Colonic mucosa (tissue), 4 donors: ENCODE results near the gene FHL2. TPM values are rescaled to one million over a fixed set of nuclear protein-coding genes. Genes with fewer than 3 reads are reported as not detected.

Experiments
- DNase-seq: peaks from one replicate; pipeline ENCODE4 v3.0.0-alpha.2; 2020
- H3K27ac ChIP-seq: fragments of 200-600 bp; one replicate; pipeline ENCODE4 v1.8.0; 2021
- H3K27me3 ChIP-seq: fragments of 200-600 bp; one replicate; pipeline ENCODE4 v1.8.0; 2021
- H3K36me3 ChIP-seq: fragments of 200-600 bp; one replicate; pipeline ENCODE4 v1.8.0; 2021
- H3K4me1 ChIP-seq: fragments of 200-600 bp; one replicate; pipeline ENCODE4 v1.8.0; 2021; ENCODE audit warnings: mild to moderate bottlenecking
- H3K4me3 ChIP-seq: fragments of 200-600 bp; one replicate; pipeline ENCODE4 v1.8.0; 2021
- H3K9ac ChIP-seq, 2 donors: one replicate each; pipeline ENCODE4 v1.7.0; 2013; ENCODE audit warnings: control low read depth in 2 of 2, low read depth in 2 of 2, low read length in 2 of 2
- H3K9me3 ChIP-seq: fragments of 200-600 bp; one replicate; pipeline ENCODE4 v1.8.0; 2021
- intact Hi-C: fragments of 100-400 bp; cut with DNase I; formaldehyde crosslinking; loops from one replicate; pipeline ENCODE4 v1.14.1; 2022
- total RNA-seq, 2 donors: library from RNA; stranded (reverse); fragmentation: NEBNext Ultra II Directional in 1 of 2; extraction: Animal tissue kit (Norgen Biotek cat#: 25700) in 1 of 2; gene quantifications; one replicate each; pipeline ENCODE4 v1.2.1, GENCODE V29; 2021
- TF ChIP-seq, protein P1 (sequence below): fragments of 200-600 bp; IDR thresholded peaks from one replicate; pipeline ENCODE4 v1.8.0; 2022; ENCODE audit warnings: antibody characterized with exemption, mild to moderate bottlenecking
- donor health status: healthy.
- donor health status: DM: no; HTN: no; CAD: no.
- donor health status: DM: no; HTN: no; CAD: no.

FHL2 gene
- total RNA-seq, 2 donors from 2014 or later: 103 to 212 TPM

DNA sequence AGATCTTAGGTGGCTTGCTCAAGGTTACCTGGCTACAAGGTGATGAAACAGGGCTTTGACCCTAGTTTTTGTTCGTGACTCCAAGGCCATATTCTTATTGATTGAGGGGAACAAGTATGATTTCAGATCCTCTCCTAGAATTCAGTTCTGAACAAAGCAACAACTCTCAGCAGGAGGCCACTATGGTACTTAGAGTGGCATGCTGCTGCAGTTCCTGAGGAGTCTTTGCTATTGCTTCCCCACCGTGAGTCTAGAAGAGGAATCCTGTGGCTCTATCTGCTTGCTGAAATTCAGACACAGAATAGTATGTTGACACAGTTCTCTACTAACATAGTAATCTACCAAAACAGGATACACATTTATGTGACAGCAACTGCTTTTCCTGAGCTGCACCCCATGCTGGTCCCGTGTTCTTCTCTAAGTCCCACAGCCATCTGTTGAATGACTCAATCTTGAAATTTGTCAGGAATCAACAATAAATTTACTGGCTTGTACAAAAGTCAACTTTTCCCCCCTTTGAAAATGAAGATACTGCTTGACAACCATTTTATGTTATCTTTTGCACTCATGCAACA is 73.4 kb downstream of the FHL2 start:
- TF ChIP-seq, protein P1, sequence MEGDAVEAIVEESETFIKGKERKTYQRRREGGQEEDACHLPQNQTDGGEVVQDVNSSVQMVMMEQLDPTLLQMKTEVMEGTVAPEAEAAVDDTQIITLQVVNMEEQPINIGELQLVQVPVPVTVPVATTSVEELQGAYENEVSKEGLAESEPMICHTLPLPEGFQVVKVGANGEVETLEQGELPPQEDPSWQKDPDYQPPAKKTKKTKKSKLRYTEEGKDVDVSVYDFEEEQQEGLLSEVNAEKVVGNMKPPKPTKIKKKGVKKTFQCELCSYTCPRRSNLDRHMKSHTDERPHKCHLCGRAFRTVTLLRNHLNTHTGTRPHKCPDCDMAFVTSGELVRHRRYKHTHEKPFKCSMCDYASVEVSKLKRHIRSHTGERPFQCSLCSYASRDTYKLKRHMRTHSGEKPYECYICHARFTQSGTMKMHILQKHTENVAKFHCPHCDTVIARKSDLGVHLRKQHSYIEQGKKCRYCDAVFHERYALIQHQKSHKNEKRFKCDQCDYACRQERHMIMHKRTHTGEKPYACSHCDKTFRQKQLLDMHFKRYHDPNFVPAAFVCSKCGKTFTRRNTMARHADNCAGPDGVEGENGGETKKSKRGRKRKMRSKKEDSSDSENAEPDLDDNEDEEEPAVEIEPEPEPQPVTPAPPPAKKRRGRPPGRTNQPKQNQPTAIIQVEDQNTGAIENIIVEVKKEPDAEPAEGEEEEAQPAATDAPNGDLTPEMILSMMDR: no peak
- Histone ChIP-seq H3K36me3 (no peaks in the 10 kb centered on the region), H3K27ac (no peak overlapping the region), H3K27me3 (no peaks in the 10 kb centered on the region), H3K4me3 (no peak overlapping the region), H3K9me3 (no peaks in the 10 kb centered on the region), H3K4me1 (peaks cover 11% of the 10 kb centered on the region), H3K9ac (no peak overlapping the region)
- no peak for DNase-seq
- intact Hi-C loops: no loop called here

DNA sequence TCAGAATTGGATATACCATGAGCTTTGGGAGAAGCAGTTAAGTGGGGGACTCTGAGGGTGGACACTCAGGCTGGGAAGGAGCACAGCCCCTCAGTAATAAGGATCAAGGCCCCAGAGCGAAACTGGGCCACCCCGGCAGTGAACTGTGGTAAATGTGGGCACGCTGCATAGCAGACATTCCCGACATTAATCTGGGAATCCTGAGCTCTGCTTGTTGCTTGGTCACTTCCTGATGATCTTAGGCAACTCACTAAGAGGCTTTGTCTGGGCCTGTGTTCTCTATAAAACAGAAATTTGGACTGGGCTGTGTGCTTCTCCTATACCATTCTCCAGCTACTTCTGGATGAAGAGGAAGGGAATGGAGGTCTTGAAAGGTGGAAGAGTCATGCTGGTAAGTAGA is 74.1 kb downstream of the FHL2 start:
- H3K27ac ChIP-seq: no peak overlapping the region
- H3K4me1 ChIP-seq: peaks cover 8% of the 10 kb centered on the region
- no peak for DNase-seq
- no peaks in the 10 kb centered on the region for H3K9me3 ChIP-seq
- no peaks in the 10 kb centered on the region for H3K27me3 ChIP-seq
- H3K4me3 ChIP-seq: no peak overlapping the region
- H3K36me3 ChIP-seq: no peaks in the 10 kb centered on the region
- no peak overlapping the region for H3K9ac ChIP-seq
- TF ChIP-seq, protein P1: no peak
- intact Hi-C loops: no loop called here

GRCh38 chr2:105324101-105324500 is 74.8 kb downstream of the FHL2 start:
- no peaks in the 10 kb centered on the region for H3K9me3 ChIP-seq
- no peak overlapping the region for H3K4me3 ChIP-seq
- peaks cover 8% of the 10 kb centered on the region for H3K4me1 ChIP-seq
- H3K9ac ChIP-seq: no peak overlapping the region
- H3K27ac ChIP-seq: no peak overlapping the region
- H3K27me3 ChIP-seq: no peaks in the 10 kb centered on the region
- no peaks in the 10 kb centered on the region for H3K36me3 ChIP-seq
- DNase-seq: no peak
- TF ChIP-seq, protein P1: no peak
- intact Hi-C loops: no loop called here

DNA sequence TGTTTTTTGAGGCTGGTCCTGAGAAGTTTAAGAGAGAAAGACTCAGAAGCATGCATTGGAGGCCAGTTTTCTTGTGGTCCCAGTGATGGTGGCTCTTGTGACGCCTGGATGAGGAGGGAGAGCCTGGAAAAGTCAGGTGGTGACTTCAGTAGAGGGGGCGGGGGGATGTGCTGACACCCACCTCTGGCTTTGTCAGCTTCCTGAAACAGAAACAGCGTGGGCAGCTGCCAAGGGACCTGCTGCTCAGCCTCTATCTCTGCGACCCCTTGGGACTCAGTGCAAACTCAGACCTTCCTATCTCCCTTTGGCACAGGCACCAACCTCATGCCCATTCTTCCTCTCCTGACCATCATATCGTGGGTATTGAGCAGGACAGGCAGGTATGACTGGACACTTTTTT is 75.7 kb downstream of the FHL2 start:
- Histone ChIP-seq H3K4me3 (no peak overlapping the region), H3K27me3 (no peaks in the 10 kb centered on the region), H3K36me3 (no peaks in the 10 kb centered on the region), H3K9me3 (no peaks in the 10 kb centered on the region), H3K4me1 (peaks cover 3% of the 10 kb centered on the region), H3K27ac (no peak overlapping the region), H3K9ac (no peak overlapping the region)
- no peak for DNase-seq
- TF ChIP-seq, protein P1: no peak
- intact Hi-C loops: no loop called here

GRCh38 chr2:105321875-105322646 is 76.8 kb downstream of the FHL2 start:
- Histone ChIP-seq H3K9ac (no peak overlapping the region), H3K36me3 (no peaks in the 10 kb centered on the region), H3K27ac (no peak overlapping the region), H3K4me3 (no peak overlapping the region), H3K9me3 (no peaks in the 10 kb centered on the region), H3K27me3 (no peaks in the 10 kb centered on the region), H3K4me1 (no peaks in the 10 kb centered on the region)
- intact Hi-C loops: no loop called here
- TF ChIP-seq, protein P1: no peak
- no peak for DNase-seq
